ENCODE data around the gene GDA. TPM values are rescaled to one million over a fixed set of nuclear protein-coding genes. Genes with fewer than 3 reads are reported as not detected.
A peak's percentile ranks its signal among the peaks of the same experiment; 100 is the strongest.

Gene GDA
- polyA plus RNA-seq, 1 donor from 2014 or later, result not detected

- Mint-ChIP-seq H3K27ac (no peak overlapping the region), H3K36me3 (no peaks in the 10 kb centered on the region), H3K4me1 (no peaks in the 10 kb centered on the region), H3K27me3 (no peaks in the 10 kb centered on the region), H3K4me3 (no peak overlapping the region), H3K9me3 (no peaks in the 10 kb centered on the region)
These were observed 16.1 kb downstream of the GDA start for GRCh38 chr9:72165326-72165725.

DNA sequence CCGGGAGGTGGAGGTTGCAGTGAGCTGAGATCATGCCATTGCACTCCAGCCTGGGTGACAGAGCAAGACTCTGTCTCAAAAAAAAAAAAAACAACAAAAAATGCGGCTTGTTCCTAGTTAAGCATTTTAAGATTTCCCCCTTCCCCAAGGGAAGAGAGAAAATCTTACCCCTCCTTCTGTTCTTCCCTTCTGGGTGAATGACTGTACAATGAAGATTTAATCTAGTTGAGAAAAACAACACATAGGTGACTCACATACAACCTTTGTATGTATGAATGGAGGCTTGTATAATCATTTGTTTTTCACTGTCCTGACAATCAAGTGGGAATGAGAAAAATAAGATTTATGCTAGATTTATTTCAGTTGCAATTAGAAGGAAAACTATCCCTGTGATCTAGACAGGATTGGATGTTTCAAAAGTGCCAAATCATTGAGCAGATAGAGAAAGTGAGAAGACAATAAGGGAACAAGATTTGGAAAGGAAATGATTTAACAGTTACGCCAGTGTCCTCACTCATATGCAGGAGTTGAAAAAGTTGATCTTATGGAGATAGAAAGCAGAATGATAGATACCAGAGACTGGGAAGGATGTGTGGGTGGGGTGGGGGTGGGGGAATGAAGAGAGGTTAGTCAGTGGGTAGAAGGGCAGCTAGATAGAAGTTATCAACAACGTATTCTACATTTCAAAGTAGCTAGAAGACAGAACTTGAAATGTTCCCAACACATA, 16.7 kb downstream of the GDA start:
- Mint-ChIP-seq H3K27me3 (no peaks in the 10 kb centered on the region), H3K9me3 (no peaks in the 10 kb centered on the region), H3K4me3 (no peak overlapping the region), H3K4me1 (no peaks in the 10 kb centered on the region), H3K27ac (no peak overlapping the region), H3K36me3 (no peaks in the 10 kb centered on the region)

GRCh38 chr9:72168075-72168474, 18.8 kb downstream of the GDA start:
- Mint-ChIP-seq H3K4me1 (no peaks in the 10 kb centered on the region), H3K27me3 (no peaks in the 10 kb centered on the region), H3K4me3 (no peak overlapping the region), H3K27ac (no peak overlapping the region), H3K9me3 (no peaks in the 10 kb centered on the region), H3K36me3 (no peaks in the 10 kb centered on the region)

DNA sequence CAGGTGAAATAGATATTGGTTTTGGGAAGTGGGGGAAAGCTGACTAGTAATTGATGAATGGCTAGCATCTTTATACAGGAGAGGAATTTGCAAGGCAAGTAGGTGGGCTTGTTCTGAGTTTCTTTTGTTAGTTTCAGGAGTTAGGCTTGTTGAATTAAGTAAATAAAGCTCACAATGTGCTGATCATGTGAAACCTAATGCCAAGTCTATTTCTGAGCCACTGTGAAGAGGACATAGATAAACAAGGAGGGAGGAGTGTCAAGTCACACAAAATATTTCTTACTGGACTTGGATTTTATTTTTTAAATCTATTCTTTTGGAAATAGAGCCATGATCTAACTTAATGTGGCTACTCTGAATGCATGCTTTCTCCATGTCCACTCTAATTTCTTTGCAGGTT, 19.9 kb downstream of the GDA start:
- no peaks in the 10 kb centered on the region for H3K36me3 Mint-ChIP-seq
- no peaks in the 10 kb centered on the region for H3K4me1 Mint-ChIP-seq

GRCh38 chr9:72173080-72173479, 23.8 kb downstream of the GDA start:
- Mint-ChIP-seq H3K27me3 (peaks cover 1% of the 10 kb centered on the region), H3K36me3 (no peaks in the 10 kb centered on the region), H3K27ac (no peak overlapping the region), H3K4me3 (no peak overlapping the region), H3K4me1 (no peaks in the 10 kb centered on the region), H3K9me3 (peaks cover 0 to 4% (median 3%) of the 10 kb centered on the region in 3 donors)

More for the DNA sequence above, 19.9 kb downstream of the GDA start:
- no peak overlapping the region for H3K4me3 Mint-ChIP-seq
- peak overlapping the region in 1 of 3 donors; percentile 8 for H3K27ac Mint-ChIP-seq
- no peaks in the 10 kb centered on the region for H3K9me3 Mint-ChIP-seq
- H3K27me3 Mint-ChIP-seq, result no peaks in the 10 kb centered on the region

DNA sequence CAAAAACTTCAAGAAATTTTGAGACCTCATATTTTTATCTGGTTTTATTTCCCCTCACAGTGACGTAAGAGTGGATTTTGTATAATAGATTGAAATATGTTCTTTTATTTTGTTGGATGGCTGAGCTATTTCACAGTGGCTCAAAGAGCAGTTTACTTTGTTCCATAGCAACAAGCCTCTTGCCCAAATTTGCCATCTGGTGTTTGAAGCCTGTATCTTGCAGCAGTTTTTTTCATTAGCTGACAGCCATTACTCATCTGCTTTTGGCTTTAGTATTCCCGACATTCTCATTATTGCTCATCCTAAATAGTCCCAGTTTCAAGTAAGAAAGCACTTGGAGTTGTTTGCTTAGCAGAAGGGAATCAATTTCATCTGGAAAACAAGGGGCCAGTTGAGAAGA, 36.3 kb downstream of the GDA start:
- Mint-ChIP-seq H3K36me3 (no peaks in the 10 kb centered on the region), H3K27ac (no peak overlapping the region), H3K4me1 (no peaks in the 10 kb centered on the region), H3K27me3 (peaks cover 3% of the 10 kb centered on the region), H3K4me3 (no peak overlapping the region), H3K9me3 (peaks cover 6 to 8% (median 6%) of the 10 kb centered on the region in 3 donors)

DNA sequence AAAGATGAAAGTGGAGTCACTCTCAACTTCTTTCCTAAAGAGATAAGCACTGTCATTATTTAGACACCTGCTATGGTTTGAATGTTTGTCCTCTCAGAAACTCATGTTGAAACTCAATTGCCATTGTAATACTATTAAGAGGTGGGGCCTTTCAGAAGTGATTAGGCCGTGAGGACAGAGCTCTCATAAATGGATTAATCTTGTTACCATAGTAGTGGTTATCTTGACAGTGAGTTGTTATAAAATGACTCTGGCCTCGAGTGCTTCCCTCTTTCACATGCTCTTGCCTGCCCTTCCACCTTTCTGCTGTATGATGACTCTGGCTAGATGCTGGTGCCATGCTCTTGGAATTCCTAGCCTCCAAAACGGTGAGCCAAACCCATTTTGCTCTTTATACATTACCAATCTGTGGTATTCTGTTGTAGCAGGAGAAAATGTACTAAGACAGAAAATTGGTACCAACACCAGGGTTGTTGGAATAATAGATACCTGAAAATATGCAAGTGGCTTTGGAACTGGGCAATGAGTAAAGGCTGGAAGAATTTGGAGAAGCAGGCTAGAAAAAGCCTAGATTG, 38.0 kb downstream of the GDA start:
- H3K27ac Mint-ChIP-seq, result no peak overlapping the region
- peaks cover 1% of the 10 kb centered on the region for H3K27me3 Mint-ChIP-seq
- no peak overlapping the region for H3K4me3 Mint-ChIP-seq
- no peaks in the 10 kb centered on the region for H3K4me1 Mint-ChIP-seq
- H3K9me3 Mint-ChIP-seq, result peaks cover 6 to 9% (median 6%) of the 10 kb centered on the region in 3 donors
- H3K36me3 Mint-ChIP-seq, result no peaks in the 10 kb centered on the region

DNA sequence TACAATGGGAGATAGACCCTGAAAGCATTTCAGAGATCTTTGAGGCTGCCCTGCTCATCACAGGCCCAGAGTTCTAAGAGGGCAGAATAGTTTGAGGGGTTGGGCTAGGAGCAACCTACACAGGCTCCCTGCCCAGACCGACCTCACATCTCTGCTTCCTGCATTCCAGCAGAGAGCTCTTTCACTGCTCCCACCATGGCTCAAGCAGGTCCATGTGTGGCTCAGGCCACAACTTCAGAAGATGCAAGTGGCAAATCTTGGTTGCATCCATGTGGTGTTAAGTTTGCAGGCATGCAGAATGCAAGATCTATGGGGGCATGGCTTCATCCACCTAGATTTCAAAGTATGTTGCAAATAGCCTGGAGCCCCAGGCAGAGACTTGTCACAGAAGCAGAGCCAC, 39.0 kb downstream of the GDA start:
- no peak overlapping the region for H3K4me3 Mint-ChIP-seq
- peaks cover under 1% of the 10 kb centered on the region for H3K27me3 Mint-ChIP-seq
- H3K36me3 Mint-ChIP-seq, result no peaks in the 10 kb centered on the region
- no peaks in the 10 kb centered on the region for H3K4me1 Mint-ChIP-seq
- H3K9me3 Mint-ChIP-seq, result peaks cover 3 to 6% (median 3%) of the 10 kb centered on the region in 3 donors
- H3K27ac Mint-ChIP-seq, result no peak overlapping the region

- Mint-ChIP-seq H3K9me3 (peaks cover 0 to 6% (median 0%) of the 10 kb centered on the region in 3 donors), H3K36me3 (no peaks in the 10 kb centered on the region)
These were observed 44.2 kb downstream of the GDA start for GRCh38 chr9:72193478-72193881.

GRCh38 chr9:72199238-72199637, 50.0 kb downstream of the GDA start:
- Mint-ChIP-seq H3K4me3 (no peak overlapping the region), H3K36me3 (no peaks in the 10 kb centered on the region), H3K4me1 (peaks cover 0 to 4% (median 0%) of the 10 kb centered on the region in 3 donors), H3K9me3 (peaks cover 0 to 2% (median 0%) of the 10 kb centered on the region in 3 donors), H3K27ac (peak overlapping the region in 1 of 3 donors; percentile 1), H3K27me3 (no peaks in the 10 kb centered on the region)

More at GRCh38 chr9:72193478-72193881, 44.2 kb downstream of the GDA start:
- peaks cover 0 to 4% (median 0%) of the 10 kb centered on the region in 3 donors for H3K4me1 Mint-ChIP-seq
- H3K4me3 Mint-ChIP-seq, result no peak overlapping the region
- no peak overlapping the region for H3K27ac Mint-ChIP-seq
- H3K27me3 Mint-ChIP-seq, result peaks cover 2% of the 10 kb centered on the region

GRCh38 chr9:72200452-72200851, 51.2 kb downstream of the GDA start:
- Mint-ChIP-seq H3K36me3 (no peaks in the 10 kb centered on the region), H3K9me3 (peaks cover 0 to 2% (median 0%) of the 10 kb centered on the region in 3 donors), H3K27ac (no peak overlapping the region), H3K27me3 (no peaks in the 10 kb centered on the region), H3K4me1 (peaks cover 0 to 3% (median 0%) of the 10 kb centered on the region in 3 donors), H3K4me3 (no peak overlapping the region)

DNA sequence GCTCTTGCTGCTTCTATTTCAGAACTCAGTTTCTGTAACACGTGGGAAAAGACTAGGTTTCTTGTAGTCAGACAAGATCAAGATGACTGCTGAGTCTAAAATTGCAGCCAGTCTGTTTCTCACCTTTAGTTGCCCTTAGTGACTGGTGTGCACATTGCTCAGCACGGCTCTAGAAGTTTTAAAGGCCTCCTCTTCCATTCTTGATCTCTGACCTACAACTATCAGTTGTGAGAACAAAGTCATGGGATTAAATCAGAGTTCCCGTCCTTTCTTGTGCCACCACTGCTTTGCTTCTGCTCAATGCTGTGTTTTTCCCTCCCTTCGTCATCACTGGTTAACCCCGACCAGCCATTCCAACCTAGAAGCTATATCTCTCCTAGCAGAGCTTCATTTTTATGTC, 52.8 kb downstream of the GDA start:
- H3K27me3 Mint-ChIP-seq, result no peaks in the 10 kb centered on the region
- H3K4me1 Mint-ChIP-seq, result peaks cover 0 to 4% (median 3%) of the 10 kb centered on the region in 3 donors
- H3K36me3 Mint-ChIP-seq, result no peaks in the 10 kb centered on the region
- H3K27ac Mint-ChIP-seq, result no peak overlapping the region
- no peaks in the 10 kb centered on the region for H3K9me3 Mint-ChIP-seq
- H3K4me3 Mint-ChIP-seq, result no peak overlapping the region

DNA sequence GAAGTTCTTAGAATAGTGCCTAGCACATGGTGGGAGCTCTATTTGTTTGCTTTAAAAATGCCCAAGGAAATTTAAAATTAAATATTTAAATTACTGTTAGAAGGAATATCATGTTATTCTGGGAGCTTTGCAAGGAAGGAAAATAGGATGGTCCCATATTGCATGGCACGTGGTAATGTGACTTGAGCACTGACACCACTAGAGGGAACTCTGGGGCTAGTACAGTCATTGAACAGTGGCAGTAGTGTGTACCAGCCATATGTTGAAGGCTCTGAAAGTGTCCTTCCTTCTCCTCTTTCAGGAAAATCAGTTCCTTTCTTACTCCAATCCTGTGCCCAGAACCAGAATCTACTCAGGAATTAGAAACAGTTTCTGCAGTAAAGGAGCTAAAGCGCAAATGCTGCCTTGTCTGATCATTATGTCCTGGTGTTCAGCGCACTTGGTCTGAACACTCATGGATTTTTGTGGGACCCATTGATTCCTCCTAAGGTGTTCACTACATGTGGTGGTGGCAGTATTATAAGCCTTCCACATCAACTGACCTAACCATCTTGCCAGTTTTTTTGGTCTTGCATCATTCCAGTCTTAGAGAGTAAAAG, 54.1 kb downstream of the GDA start:
- Mint-ChIP-seq H3K36me3 (no peaks in the 10 kb centered on the region), H3K4me3 (no peak overlapping the region), H3K27me3 (no peaks in the 10 kb centered on the region), H3K9me3 (no peaks in the 10 kb centered on the region), H3K4me1 (peaks cover 0 to 7% (median 3%) of the 10 kb centered on the region in 3 donors), H3K27ac (no peak overlapping the region)

DNA sequence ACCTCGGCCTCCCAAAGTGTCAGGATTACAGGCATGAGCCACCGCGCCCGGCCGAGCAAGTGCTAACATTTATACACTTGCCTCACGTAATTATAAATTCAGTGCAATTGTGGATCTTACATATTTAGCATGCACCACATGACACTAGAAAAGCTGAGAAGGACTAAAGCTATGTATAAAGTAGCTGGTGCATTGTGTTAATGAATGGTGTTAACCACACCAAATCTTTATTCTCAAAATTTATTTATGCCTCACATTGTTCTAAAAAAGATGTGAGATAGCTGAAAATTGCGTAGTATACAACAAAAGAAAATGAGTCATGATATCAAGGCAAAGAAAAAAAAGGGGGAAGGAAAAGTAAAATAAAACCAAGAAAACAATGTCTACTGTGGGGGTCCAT, 54.8 kb downstream of the GDA start:
- H3K4me1 Mint-ChIP-seq, result peaks cover 0 to 7% (median 3%) of the 10 kb centered on the region in 3 donors
- no peaks in the 10 kb centered on the region for H3K27me3 Mint-ChIP-seq
- H3K9me3 Mint-ChIP-seq, result no peaks in the 10 kb centered on the region
- H3K27ac Mint-ChIP-seq, result no peak overlapping the region
- no peak overlapping the region for H3K4me3 Mint-ChIP-seq
- H3K36me3 Mint-ChIP-seq, result no peaks in the 10 kb centered on the region

DNA sequence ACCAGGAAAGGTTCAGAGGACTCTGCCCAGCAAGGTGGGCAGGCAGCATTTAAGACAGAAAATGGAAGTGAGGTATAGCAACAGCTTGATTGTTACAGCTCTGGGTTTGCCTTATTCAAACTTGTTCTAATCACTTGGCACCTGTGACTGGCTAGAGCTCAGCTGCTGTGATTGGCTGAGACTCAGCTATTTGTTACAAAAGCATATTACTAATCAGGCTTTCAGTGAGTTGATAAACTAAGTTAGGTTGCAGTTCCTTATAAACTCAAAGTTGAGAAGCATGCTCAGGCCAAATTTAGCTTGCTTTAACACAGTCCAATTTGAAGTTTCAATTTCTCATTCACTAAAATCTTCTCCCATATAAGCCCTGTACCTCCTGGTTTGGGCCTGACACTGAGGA, 56.3 kb downstream of the GDA start:
- Mint-ChIP-seq H3K36me3 (no peaks in the 10 kb centered on the region), H3K27me3 (no peaks in the 10 kb centered on the region), H3K4me1 (peaks cover 0 to 7% (median 0%) of the 10 kb centered on the region in 3 donors), H3K4me3 (no peak overlapping the region), H3K27ac (no peak overlapping the region), H3K9me3 (no peaks in the 10 kb centered on the region)

Measured in IgD-negative memory B cell (primary cell).